HepG2 (cell line): ENCODE measurements around the gene IGFALS. TPM values are rescaled to one million over a fixed set of nuclear protein-coding genes. Genes with fewer than 3 reads are reported as not detected.
A peak's percentile ranks its signal among the peaks of the same experiment; 100 is the strongest.

Experiments
- ATAC-seq: fragments of 200-7000 bp; cut with Tn5 transposase; 3 replicates; pipeline ENCODE4 v1.9.1; 2020; ENCODE audit warnings: mild to moderate bottlenecking, moderate library complexity
- BruUV-seq: library from RNA; stranded (reverse); fragments of 400-500 nt; replicated peaks from 2 replicates; lab custom pipeline; 2021; lab: Mats Ljungman, UMichigan
- CTCF ChIA-PET: fragments of 300-600 bp; formaldehyde crosslinking; extraction: SDS; loops from one replicate; lab custom pipeline; 2021; ENCODE audit warnings: low total read pairs, inconsistent platforms, low intra/inter-chr PET ratio; lab: Yijun Ruan, JAX
- POLR2A ChIA-PET: fragments of 350-600 bp; sonication (Branson Sonifier 250); formaldehyde crosslinking; loops from one replicate; lab custom pipeline; 2020; ENCODE audit warnings: antibody characterized with exemption, inconsistent platforms; lab: Yijun Ruan, JAX
- DNase-seq: peaks from one replicate; pipeline ENCODE4 v3.0.0-alpha.2; 2015; ENCODE audit warnings: low spot score
- FAIRE-seq: peaks from 3 replicates; lab custom pipeline; 2011; peaks lifted over from hg19 to GRCh38; lab: Jason Lieb, UNC
- H2AFZ ChIP-seq: one replicate; pipeline ENCODE4 v1.6.1; 2011; ENCODE audit warnings: low read length, inconsistent platforms
- H3K27ac ChIP-seq: fragments of 300-600 bp; 3 replicates; pipeline ENCODE4 v1.8.0; 2011; ENCODE audit warnings: mixed run types, mild to moderate bottlenecking, mixed read lengths, low read length, inconsistent platforms; ENCODE audit not compliant: insufficient read depth; ENCODE audit errors: extremely low read length
- H3K27me3 ChIP-seq, 2 experiments: fragments of 200-600 bp in 1 of 2; 2 replicates in 1 of 2; 3 replicates in 1 of 2; pipeline versions ENCODE4 v1.6.0 to v1.8.0; 2011; ENCODE audit warnings: low read length in 2 of 2, mild to moderate bottlenecking in 2 of 2, moderate library complexity in 2 of 2, inconsistent platforms in 1 of 2; ENCODE audit not compliant: insufficient read depth in 2 of 2, control insufficient read depth in 1 of 2
- H3K36me3 ChIP-seq, 2 experiments: fragments of 200-600 bp in 1 of 2; replicated peaks in 1 of 2; 2 replicates in 1 of 2; 3 replicates in 1 of 2; pipeline versions ENCODE4 v1.5.1 to v1.8.0; 2011; ENCODE audit warnings: low read length in 2 of 2, inconsistent platforms in 1 of 2; ENCODE audit not compliant: insufficient read depth in 2 of 2, control insufficient read depth in 1 of 2
- H3K4me1 ChIP-seq: 2 replicates; pipeline ENCODE4 v1.5.1; 2012; ENCODE audit warnings: low read length, inconsistent platforms; ENCODE audit not compliant: insufficient read depth
- H3K4me2 ChIP-seq: 2 replicates; pipeline ENCODE4 v1.6.0; 2011; ENCODE audit warnings: low read depth, low read length, inconsistent platforms
- H3K4me3 ChIP-seq, 3 experiments: fragments of 200-600 bp in 1 of 3; sonication (generic), shearing (Covaris generic) in 1 of 3; replicated peaks in 1 of 3; 2 replicates each; pipeline ENCODE4 v1.5.1; 2011 to 2016; ENCODE audit warnings: low read length in 3 of 3, inconsistent platforms in 2 of 3, low read depth in 2 of 3, mild to moderate bottlenecking in 2 of 3, control low read depth in 1 of 3, mixed read lengths in 1 of 3; ENCODE audit not compliant: insufficient read depth in 1 of 3
- H3K79me2 ChIP-seq: one replicate; pipeline ENCODE4 v1.6.1; 2011; ENCODE audit warnings: low read length, inconsistent platforms; ENCODE audit not compliant: insufficient read depth
- H3K9ac ChIP-seq: 2 replicates; pipeline ENCODE4 v1.6.0; 2011; ENCODE audit warnings: mild to moderate bottlenecking, low read depth, low read length, inconsistent platforms; ENCODE audit not compliant: insufficient read depth
- H3K9me3 ChIP-seq: 2 replicates; pipeline ENCODE4 v1.5.1; 2012; ENCODE audit warnings: mild to moderate bottlenecking, low read length
- H4K20me1 ChIP-seq: 2 replicates; pipeline ENCODE4 v1.6.0; 2011; ENCODE audit warnings: inconsistent platforms, mild to moderate bottlenecking, low read length, moderate library complexity; ENCODE audit not compliant: insufficient read depth
- AGO2 ChIP-seq: fragments of 200-400 bp; formaldehyde crosslinking; optimal IDR thresholded peaks from 2 replicates; pipeline ENCODE3; 2017; ENCODE audit warnings: mild to moderate bottlenecking, low read depth, low read length, moderate library complexity
- BCLAF1 ChIP-seq: fragments of 450-650 bp; IDR thresholded peaks from 2 replicates; pipeline ENCODE4 v1.6.1; 2017; ENCODE audit warnings: mild to moderate bottlenecking
- RBFOX2 ChIP-seq: fragments of 200-400 bp; formaldehyde crosslinking; IDR thresholded peaks from 2 replicates; pipeline ENCODE4 v1.6.1; 2017; ENCODE audit warnings: low read depth, mild to moderate bottlenecking, low read length
- RCOR2 ChIP-seq: IDR thresholded peaks from 2 replicates; pipeline ENCODE4 v1.6.1; 2016; ENCODE audit warnings: missing biosample characterization, missing genetic modification reagents
- SKI ChIP-seq: fragments of 450-650 bp; IDR thresholded peaks from one replicate; pipeline ENCODE4 v1.6.1; 2018; ENCODE audit warnings: mild to moderate bottlenecking; ENCODE audit not compliant: partially characterized antibody
- ZNF75D ChIP-seq: sonication (generic); formaldehyde crosslinking; IDR thresholded peaks from 2 replicates; pipeline ENCODE4 v1.8.1; 2023; ENCODE audit warnings: missing genetic modification reagents, mild to moderate bottlenecking, borderline replicate concordance
- WGBS: methylation state at CpG from one replicate; pipeline ENCODE4 v1.1.6; 2017; ENCODE audit warnings: low lambda C conversion rate; 5-methylcytosine and 5-hydroxymethylcytosine counted together
- in situ Hi-C: cut with HindIII; loops from 2 replicates; pipeline ENCODE4 v1.10.0; 2017; ENCODE audit warnings: low pct_unique_long_range_greater_than_20kb; ENCODE audit not compliant: extremely low pct_ligation_motif_present
- intact Hi-C: fragments of 100-400 bp; cut with micrococcal nuclease; formaldehyde crosslinking; loops from one replicate; pipeline ENCODE4 v1.10.0; 2022; ENCODE audit not compliant: unreplicated experiment
- polyA plus RNA-seq, 8 experiments: library from polyadenylated mRNA; depleted of rRNA in 3 of 8; stranded (reverse) in 7 of 8; unstranded in 1 of 8; fragments of >200 nt; fragmentation: Illumina TruSeq in 4 of 8; extraction: Trizol in 4 of 8; gene quantifications; 2 replicates each; pipeline versions ENCODE4 v1.2.1 to v1.2.3, GENCODE V29; 2011 to 2016; ENCODE audit warnings: low read depth in 4 of 8, missing spikeins in 1 of 8, mixed read lengths in 1 of 8; ENCODE audit not compliant: insufficient read depth in 1 of 8
- total RNA-seq, 5 experiments: library from RNA; depleted of rRNA; stranded (reverse); fragments of >200 nt; fragmentation: Illumina TruSeq; extraction: Trizol; gene quantifications; 2 replicates each; pipeline ENCODE4 v1.2.3, GENCODE V29; 2016; ENCODE audit warnings: low read depth in 1 of 5
- TF ChIP-seq, protein P1 (sequence below): sonication (generic); formaldehyde crosslinking; IDR thresholded peaks from 2 replicates; pipeline ENCODE4 v1.4.0; 2020; ENCODE audit warnings: missing genetic modification reagents, mild to moderate bottlenecking, borderline replicate concordance

The IGFALS gene
- total and polyA plus RNA-seq, 2 of the 13 experiments (the other 11 are each of a cell fraction or from before 2014, with no cell fraction given) = 0.34 to 2.4 TPM

DNA sequence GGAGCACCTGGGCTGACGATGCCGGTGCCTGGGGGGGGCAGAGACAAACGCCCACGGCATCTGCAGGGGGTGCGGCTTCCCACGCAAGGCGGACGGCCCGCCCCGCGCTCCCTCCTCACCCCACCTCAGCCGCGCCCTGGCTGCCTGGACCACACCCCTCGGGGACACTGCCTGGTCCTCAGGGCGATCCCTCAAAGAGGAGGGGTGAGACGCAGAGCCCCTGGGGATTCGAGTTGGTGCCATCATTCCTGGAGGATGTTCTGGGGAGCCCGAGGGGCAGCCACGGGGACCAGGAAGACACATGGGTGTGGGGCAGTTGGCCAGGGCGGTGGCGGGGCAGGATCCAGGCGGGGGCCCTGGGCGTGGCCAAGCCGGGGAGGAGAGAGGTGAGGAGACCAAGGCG is 3.9 kb downstream of the IGFALS start:
- Histone ChIP-seq H3K79me2 (peaks cover 14% of the 10 kb centered on the region), H2AFZ (no peak overlapping the region), H3K9ac (no peak overlapping the region), H3K9me3 (no peaks in the 10 kb centered on the region), H3K36me3 (peaks cover 4 to 7% of the 10 kb centered on the region in 2 experiments; a peak in 3 of 5 replicates), H4K20me1 (no peaks in the 10 kb centered on the region), H3K4me3 (no peak overlapping the region), H3K27me3 (no peaks in the 10 kb centered on the region), H3K4me1 (peaks cover 15% of the 10 kb centered on the region; the same call in 1 of the 2 replicates), H3K27ac (no peak overlapping the region), H3K4me2 (no peak overlapping the region)
- BruUV-seq = no TSS peak
- 89% methylated on average over 11 of the region's 25 CpGs for whole genome bisulfite sequencing
- FAIRE-seq (no peak), DNase-seq (no peak), ATAC-seq (no peak)
- TF ChIP-seq RBFOX2 (0 out of 2 replicates have a peak, but pooled peaks have one; percentile 25), AGO2 (peak; percentile 23), ZNF75D (CRISPR knock-in tag) (no peak)
- CTCF ChIA-PET = no interaction called here
- in situ Hi-C loops = no loop called here
- POLR2A ChIA-PET = no interaction called here
- intact Hi-C loops = no loop called here

DNA sequence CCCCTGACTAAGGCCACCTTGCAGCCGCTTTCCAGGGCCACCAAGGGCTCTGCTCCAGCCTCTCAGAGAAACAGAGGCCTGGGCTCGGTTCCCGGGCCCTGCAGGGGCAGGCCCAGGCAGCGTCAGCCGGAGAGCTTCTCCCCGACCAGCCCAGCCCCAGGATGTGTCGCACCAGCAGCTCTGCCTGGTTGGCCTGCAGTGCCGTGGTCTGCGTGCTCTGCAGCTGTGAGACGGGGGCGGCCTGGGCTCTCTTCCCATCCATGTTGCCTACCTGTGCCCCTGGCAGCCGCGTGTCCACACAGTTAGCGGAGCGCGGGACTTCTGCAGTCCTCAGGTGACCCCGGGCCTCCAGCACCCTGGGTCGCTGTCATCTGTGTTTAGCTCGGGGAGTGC is 4.8 kb downstream of the IGFALS start:
- Histone ChIP-seq H3K4me3 (no peak overlapping the region), H3K36me3 (peaks cover 4 to 7% of the 10 kb centered on the region in 2 experiments; a peak in 3 of 5 replicates), H3K9me3 (no peaks in the 10 kb centered on the region), H2AFZ (no peak overlapping the region), H3K27me3 (no peaks in the 10 kb centered on the region), H3K27ac (no peak overlapping the region), H4K20me1 (peaks cover 4% of the 10 kb centered on the region; the same call in 1 of the 2 replicates), H3K4me1 (peaks cover 16% of the 10 kb centered on the region), H3K9ac (no peak overlapping the region), H3K4me2 (no peak overlapping the region), H3K79me2 (peaks cover 21% of the 10 kb centered on the region)
- intact Hi-C loops (no loop called here), in situ Hi-C loops (no loop called here)
- WGBS = 91% methylated on average over 14 of the region's 19 CpGs
- FAIRE-seq = no peak
- DNase-seq = no peak
- ChIA-PET CTCF (no interaction called here), POLR2A (no interaction called here)
- BruUV-seq = no TSS peak
- 0 out of 2 replicates have a peak, but pooled peaks have one; percentile 24 for TF ChIP-seq RBFOX2
- no peak for TF ChIP-seq BCLAF1
- no peak for TF ChIP-seq RCOR2 (CRISPR knock-in tag)
- TF ChIP-seq, protein P1, sequence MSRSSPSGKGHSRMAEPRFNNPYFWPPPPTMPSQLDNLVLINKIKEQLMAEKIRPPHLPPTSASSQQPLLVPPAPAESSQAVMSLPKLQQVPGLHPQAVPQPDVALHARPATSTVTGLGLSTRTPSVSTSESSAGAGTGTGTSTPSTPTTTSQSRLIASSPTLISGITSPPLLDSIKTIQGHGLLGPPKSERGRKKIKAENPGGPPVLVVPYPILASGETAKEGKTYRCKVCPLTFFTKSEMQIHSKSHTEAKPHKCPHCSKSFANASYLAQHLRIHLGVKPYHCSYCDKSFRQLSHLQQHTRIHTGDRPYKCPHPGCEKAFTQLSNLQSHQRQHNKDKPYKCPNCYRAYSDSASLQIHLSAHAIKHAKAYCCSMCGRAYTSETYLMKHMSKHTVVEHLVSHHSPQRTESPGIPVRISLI (CRISPR knock-in tag) = no peak
- no peak for TF ChIP-seq SKI
- no peak for ATAC-seq
